K562 (cell line): ENCODE measurements around the gene PNPLA2. TPM values are rescaled to one million over a fixed set of nuclear protein-coding genes. Genes with fewer than 3 reads are reported as not detected.

ENCODE experiments used
- ATAC-seq: fragments of 200-7000 bp; cut with Tn5 transposase; 3 replicates; pipeline ENCODE4 v1.9.1; 2020; ENCODE audit warnings: moderate library complexity
- BruUV-seq: library from RNA; stranded (reverse); fragments of 400-500 nt; replicated peaks from 2 replicates; lab custom pipeline; 2021; lab: Mats Ljungman, UMichigan
- CTCF ChIA-PET: fragments of 300-600 bp; formaldehyde crosslinking; extraction: SDS; loops from one replicate; lab custom pipeline; 2021; ENCODE audit warnings: low intra/inter-chr PET ratio; lab: Yijun Ruan, JAX
- POLR2A ChIA-PET: fragments of 300-600, 350-650 bp; sonication (Branson Sonifier 250); formaldehyde crosslinking; extraction: SDS; loops from one replicate; lab custom pipeline; 2021; ENCODE audit warnings: antibody characterized with exemption, inconsistent platforms; lab: Yijun Ruan, JAX
- DNase-seq, 4 experiments: peaks; one replicate each; pipeline versions ENCODE4 v3.0.0 to v3.0.0-alpha.2; 2011 to 2018; ENCODE audit warnings: low spot score in 3 of 4, mixed read lengths in 3 of 4; ENCODE audit errors: extremely low read depth in 1 of 4
- FAIRE-seq: peaks from 2 replicates; lab custom pipeline; 2011; peaks lifted over from hg19 to GRCh38; lab: Jason Lieb, UNC
- H2AFZ ChIP-seq: 2 replicates; pipeline ENCODE4 v1.6.0; 2011; ENCODE audit warnings: low read depth, low read length, control low read depth, inconsistent platforms
- H3K27ac ChIP-seq: fragments of 200-600 bp; 3 replicates; pipeline ENCODE4 v1.8.0; 2011; ENCODE audit warnings: low read depth, mild to moderate bottlenecking, control low read depth, inconsistent platforms, low read length, moderate library complexity, mixed read lengths; ENCODE audit errors: extremely low read depth
- H3K27me3 ChIP-seq, 2 experiments: fragments of 300-600 bp in 1 of 2; 2 replicates in 1 of 2; 3 replicates in 1 of 2; pipeline versions ENCODE4 v1.6.0 to v1.8.0; 2011; ENCODE audit warnings: inconsistent platforms in 2 of 2, low read length in 2 of 2, mild to moderate bottlenecking in 1 of 2, mixed read lengths in 1 of 2, moderate library complexity in 1 of 2; ENCODE audit not compliant: control insufficient read depth in 2 of 2, insufficient read depth in 2 of 2
- H3K36me3 ChIP-seq: fragments of 300-600 bp; 3 replicates; pipeline ENCODE4 v1.8.0; 2011; ENCODE audit warnings: mild to moderate bottlenecking, low read length, inconsistent platforms; ENCODE audit not compliant: control insufficient read depth, insufficient read depth
- H3K4me1 ChIP-seq, 2 experiments: fragments of 200-600 bp in 1 of 2; replicated peaks in 1 of 2; 2 replicates in 1 of 2; 3 replicates in 1 of 2; pipeline versions ENCODE4 v1.5.1 to v1.8.0; 2011; ENCODE audit warnings: inconsistent platforms in 2 of 2, low read length in 2 of 2, mild to moderate bottlenecking in 1 of 2, mixed read lengths in 1 of 2, moderate library complexity in 1 of 2; ENCODE audit not compliant: control insufficient read depth in 2 of 2, insufficient read depth in 2 of 2
- H3K4me2 ChIP-seq: 2 replicates; pipeline ENCODE4 v1.6.1; 2011; ENCODE audit warnings: low read length, control low read depth, inconsistent platforms, mixed read lengths; ENCODE audit not compliant: insufficient read depth
- H3K4me3 ChIP-seq: fragments of 200-600 bp; sonication (generic), shearing (Covaris generic); 2 replicates; pipeline ENCODE4 v1.5.1; 2016; ENCODE audit warnings: control low read depth, inconsistent platforms
- H3K79me2 ChIP-seq: fragments of 200-600 bp; 3 replicates; pipeline ENCODE4 v1.8.0; 2011; ENCODE audit warnings: low read length, inconsistent platforms; ENCODE audit not compliant: control insufficient read depth, insufficient read depth
- H3K9ac ChIP-seq, 2 experiments: 2 replicates each; pipeline versions ENCODE4 v1.6.0 to v1.6.1; 2011; ENCODE audit warnings: low read depth in 2 of 2, low read length in 2 of 2, control low read depth in 1 of 2, inconsistent platforms in 1 of 2, mild to moderate bottlenecking in 1 of 2, mixed read lengths in 1 of 2; ENCODE audit not compliant: insufficient read depth in 1 of 2
- H3K9me1 ChIP-seq: one replicate; pipeline ENCODE4 v1.6.0; 2011; ENCODE audit warnings: inconsistent platforms, mild to moderate bottlenecking, low read length, moderate library complexity; ENCODE audit not compliant: control insufficient read depth, insufficient read depth
- H3K9me3 ChIP-seq: replicated peaks from 2 replicates; pipeline ENCODE4 v1.5.1; 2011; ENCODE audit warnings: low read depth, low read length, inconsistent platforms; ENCODE audit not compliant: control insufficient read depth, insufficient read depth
- H4K20me1 ChIP-seq: replicated peaks from 2 replicates; pipeline ENCODE4 v1.6.1; 2011; ENCODE audit warnings: low read length, inconsistent platforms, mixed read lengths; ENCODE audit not compliant: control insufficient read depth, insufficient read depth
- CBFA2T2 ChIP-seq: fragments of 450-650 bp; conservative IDR thresholded peaks from 2 replicates; pipeline ENCODE4 v1.6.1; 2017; ENCODE audit warnings: mild to moderate bottlenecking
- POLR2G ChIP-seq: fragments of 200-400 bp; formaldehyde crosslinking; IDR thresholded peaks from 2 replicates; pipeline ENCODE4 v1.6.1; 2017; ENCODE audit warnings: low read depth, mild to moderate bottlenecking, antibody characterized with exemption, low read length, moderate library complexity
- RBFOX2 ChIP-seq: fragments of 200-400 bp; formaldehyde crosslinking; IDR thresholded peaks from 2 replicates; pipeline ENCODE4 v1.6.1; 2017; ENCODE audit warnings: low read depth, mild to moderate bottlenecking, low read length, moderate library complexity
- whole genome bisulfite sequencing: fragments of 100-300 bp; shearing (Covaris generic); methylation state at CpG from one replicate; pipeline ENCODE4 v1.1.6; 2016; ENCODE audit warnings: low coverage, mixed read lengths; ENCODE audit not compliant: insufficient coverage; ENCODE audit errors: missing lambda C conversion rate; 5-methylcytosine and 5-hydroxymethylcytosine counted together
- in situ Hi-C: fragments of 300-500 bp; cut with MboI; formaldehyde crosslinking; loops from 4 replicates; pipeline ENCODE4 v1.15.0; 2018; ENCODE audit warnings: inconsistent platforms, mixed read lengths
- intact Hi-C: fragments of 100-400 bp; cut with micrococcal nuclease; formaldehyde crosslinking; loops from 2 replicates; pipeline ENCODE4 v1.14.2; 2022
- polyA plus RNA-seq, 8 experiments: library from polyadenylated mRNA; depleted of rRNA in 4 of 8; stranded (reverse) in 5 of 8; unstranded in 3 of 8; fragments of >200 nt; fragmentation: Nextera tagmentation in 2 of 8; fragmentation: Illumina TruSeq in 1 of 8; extraction: Ambion mirVana in 2 of 8; extraction: Trizol in 1 of 8; gene quantifications; 2 replicates each; pipeline versions ENCODE4 v1.2.1 to v1.2.3, GENCODE V29; 2011 to 2014; ENCODE audit warnings: inconsistent platforms in 1 of 8, missing spikeins in 1 of 8
- total RNA-seq, 7 experiments: library from RNA; depleted of rRNA in 6 of 7; stranded (reverse); fragments of >200 nt in 6 of 7; fragmentation: Illumina TruSeq in 2 of 7; extraction: Trizol in 2 of 7; gene quantifications; 2 replicates each; pipeline versions ENCODE4 v1.2.1 to v1.2.3, GENCODE V29; 2011 to 2021; ENCODE audit warnings: low replicate concordance in 1 of 7
- TF ChIP-seq, protein P1 (sequence below): fragments of 450-650 bp; formaldehyde crosslinking; conservative IDR thresholded peaks from 2 replicates; pipeline ENCODE4 v1.4.0; 2022; ENCODE audit warnings: mild to moderate bottlenecking, missing genetic modification characterization

PNPLA2 gene
- total and polyA plus RNA-seq, 9 of the 15 experiments (the other 6 are each of a cell fraction or from before 2014, with no cell fraction given) = 0.39 to 87.1 (median 8.4) TPM

DNA sequence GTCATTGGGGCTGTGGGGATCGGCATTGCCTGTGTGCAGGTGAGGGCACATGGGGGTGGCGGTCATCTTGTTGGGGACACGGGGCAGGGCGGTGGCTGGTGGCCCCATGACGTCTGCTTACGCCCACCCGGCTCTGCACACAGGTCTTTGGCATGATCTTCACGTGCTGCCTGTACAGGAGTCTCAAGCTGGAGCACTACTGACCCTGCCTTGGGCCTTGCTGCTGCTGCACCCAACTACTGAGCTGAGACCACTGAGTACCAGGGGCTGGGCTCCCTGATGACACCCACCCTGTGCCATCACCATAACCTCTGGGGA is 19.2 kb downstream of the PNPLA2 start:
- no TSS peak for BruUV-seq
- peaks cover 78% of the 10 kb centered on the region for H3K79me2 ChIP-seq
- no peak for FAIRE-seq
- no peak for ATAC-seq
- peaks cover 4% of the 10 kb centered on the region for H3K9me1 ChIP-seq
- no peak overlapping the region for H3K4me3 ChIP-seq
- H4K20me1 ChIP-seq = peaks cover 7% of the 10 kb centered on the region
- CTCF ChIA-PET = no interaction called here
- 80% methylated on average over 7 of the region's 8 CpGs for WGBS
- no peak for DNase-seq
- intact Hi-C loops (no loop called here), in situ Hi-C loops (no loop called here)
- H3K27ac ChIP-seq = peak overlapping the region; percentile 41; the same call in 2 of the 3 replicates
- H3K27me3 ChIP-seq = no peaks in the 10 kb centered on the region
- POLR2A ChIA-PET = interaction anchor here (0.6 to 1.0 kb wide), 2 partner anchors 12 to 23 kb away, joined by 3 read pairs; no protein-coding TSS in a partner anchor
- H3K9me3 ChIP-seq = no peaks in the 10 kb centered on the region
- peak overlapping the region in 1 of 2 experiments; percentile 83; a peak in 2 of 4 replicates for H3K9ac ChIP-seq
- TF ChIP-seq CBFA2T2 (no peak), RBFOX2 (peak; percentile 65), POLR2G (peak; percentile 62)
- TF ChIP-seq, protein P1, sequence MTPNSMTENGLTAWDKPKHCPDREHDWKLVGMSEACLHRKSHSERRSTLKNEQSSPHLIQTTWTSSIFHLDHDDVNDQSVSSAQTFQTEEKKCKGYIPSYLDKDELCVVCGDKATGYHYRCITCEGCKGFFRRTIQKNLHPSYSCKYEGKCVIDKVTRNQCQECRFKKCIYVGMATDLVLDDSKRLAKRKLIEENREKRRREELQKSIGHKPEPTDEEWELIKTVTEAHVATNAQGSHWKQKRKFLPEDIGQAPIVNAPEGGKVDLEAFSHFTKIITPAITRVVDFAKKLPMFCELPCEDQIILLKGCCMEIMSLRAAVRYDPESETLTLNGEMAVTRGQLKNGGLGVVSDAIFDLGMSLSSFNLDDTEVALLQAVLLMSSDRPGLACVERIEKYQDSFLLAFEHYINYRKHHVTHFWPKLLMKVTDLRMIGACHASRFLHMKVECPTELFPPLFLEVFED (CRISPR knock-in tag) = peak; percentile 86
- H2AFZ ChIP-seq = no peak overlapping the region
- H3K4me1 ChIP-seq = peaks cover 26 to 81% of the 10 kb centered on the region in 2 experiments; a peak in 4 of 5 replicates
- H3K36me3 ChIP-seq = peaks cover 65% of the 10 kb centered on the region; the same call in 2 of the 3 replicates
- no peak overlapping the region for H3K4me2 ChIP-seq
